Measurements from ENCODE around the gene BOLA2B. TPM values are rescaled to one million over a fixed set of nuclear protein-coding genes. Genes with fewer than 3 reads are reported as not detected.
A peak's percentile ranks its signal among the peaks of the same experiment; 100 is the strongest.

Gene BOLA2B
- total RNA-seq, 1 donor from 2014 or later, result 225 TPM

- Mint-ChIP-seq H3K36me3 (ENCODE audit: low read depth) (peaks cover 6% of the 10 kb centered on the region), H3K4me1 (ENCODE audit: low read depth) (peaks cover 7% of the 10 kb centered on the region), H3K4me3 (ENCODE audit: low read depth) (no peak overlapping the region), H3K9me3 (peaks cover 14% of the 10 kb centered on the region), H3K27me3 (ENCODE audit: low read depth) (no peaks in the 10 kb centered on the region), H3K27ac (no peak overlapping the region)
- no peak for DNase-seq (ENCODE audit: low spot score)
- intact Hi-C loops (cut with micrococcal nuclease), result no loop called here
Observed at GRCh38 chr16:30147843-30148510, 45.5 kb downstream of the BOLA2B start.

- Mint-ChIP-seq H3K27ac (no peak overlapping the region), H3K36me3 (ENCODE audit: low read depth) (peaks cover 6% of the 10 kb centered on the region), H3K4me1 (ENCODE audit: low read depth) (peaks cover 12% of the 10 kb centered on the region), H3K9me3 (peaks cover 14% of the 10 kb centered on the region), H3K27me3 (ENCODE audit: low read depth) (no peaks in the 10 kb centered on the region), H3K4me3 (ENCODE audit: low read depth) (no peak overlapping the region)
- no peak for DNase-seq (ENCODE audit: low spot score)
- intact Hi-C loops (cut with micrococcal nuclease), result no loop called here
Observed at GRCh38 chr16:30145657-30146056, 47.8 kb downstream of the BOLA2B start.

GRCh38 chr16:30144917-30145316 lies 48.5 kb downstream of the BOLA2B start:
- no peak overlapping the region for H3K4me3 Mint-ChIP-seq (ENCODE audit: low read depth)

GRCh38 chr16:30144017-30144416 lies 49.4 kb downstream of the BOLA2B start:
- Mint-ChIP-seq H3K4me1 (ENCODE audit: low read depth) (peaks cover 20% of the 10 kb centered on the region), H3K36me3 (ENCODE audit: low read depth) (no peaks in the 10 kb centered on the region), H3K4me3 (ENCODE audit: low read depth) (no peak overlapping the region), H3K27me3 (ENCODE audit: low read depth) (no peaks in the 10 kb centered on the region), H3K9me3 (peaks cover 7% of the 10 kb centered on the region), H3K27ac (no peak overlapping the region)
- intact Hi-C loops (cut with micrococcal nuclease), result no loop called here
- DNase-seq (ENCODE audit: low spot score), result no peak

More at GRCh38 chr16:30144917-30145316, 48.5 kb downstream of the BOLA2B start:
- no peak overlapping the region for H3K27ac Mint-ChIP-seq
- peaks cover 14% of the 10 kb centered on the region for H3K9me3 Mint-ChIP-seq
- no peak for DNase-seq (ENCODE audit: low spot score)
- H3K27me3 Mint-ChIP-seq (ENCODE audit: low read depth), result no peaks in the 10 kb centered on the region
- intact Hi-C loops (cut with micrococcal nuclease), result no loop called here
- peaks cover 6% of the 10 kb centered on the region for H3K36me3 Mint-ChIP-seq (ENCODE audit: low read depth)
- H3K4me1 Mint-ChIP-seq (ENCODE audit: low read depth), result peaks cover 14% of the 10 kb centered on the region

GRCh38 chr16:30143347-30143702 lies 50.1 kb downstream of the BOLA2B start:
- Mint-ChIP-seq H3K9me3 (no peaks in the 10 kb centered on the region), H3K4me1 (ENCODE audit: low read depth) (peaks cover 20% of the 10 kb centered on the region), H3K27ac (peak overlapping the region; percentile 29), H3K36me3 (ENCODE audit: low read depth) (no peaks in the 10 kb centered on the region), H3K27me3 (ENCODE audit: low read depth) (no peaks in the 10 kb centered on the region), H3K4me3 (ENCODE audit: low read depth) (no peak overlapping the region)
- intact Hi-C loops (cut with micrococcal nuclease), result no loop called here
- no peak for DNase-seq (ENCODE audit: low spot score)

Other genes with a start within 250 kb of the BOLA2B start
- gene TMEM219, start 231.6 kb downstream of the BOLA2B start, total RNA-seq, result 52.1 and 59.0 TPM in 2 replicates
- gene TAOK2, start 219.8 kb downstream of the BOLA2B start, total RNA-seq, result 36.0 and 36.5 TPM in 2 replicates
- 40.3 and 40.7 TPM in 2 replicates for gene HIRIP3, start 198.0 kb downstream of the BOLA2B start, total RNA-seq
- 112 and 119 TPM in 2 replicates for gene INO80E, start 197.4 kb downstream of the BOLA2B start, total RNA-seq
- gene DOC2A, start 182.6 kb downstream of the BOLA2B start, total RNA-seq, result 0.87 and 1.2 TPM in 2 replicates
- gene C16orf92, start 170.5 kb downstream of the BOLA2B start, total RNA-seq, result not detected in 2 replicates
- 2.3 and 2.6 TPM in 2 replicates for gene TLCD3B, start 162.4 kb downstream of the BOLA2B start, total RNA-seq
- gene ALDOA, start 127.9 kb downstream of the BOLA2B start, total RNA-seq, result 2,017 and 2,037 TPM in 2 replicates
- gene PPP4C, start 117.7 kb downstream of the BOLA2B start, total RNA-seq, result 143 and 144 TPM in 2 replicates
- 2.7 and 2.9 TPM in 2 replicates for gene TBX6, start 101.7 kb downstream of the BOLA2B start, total RNA-seq
- gene YPEL3, start 97.5 kb downstream of the BOLA2B start, total RNA-seq, result 14.0 and 14.2 TPM in 2 replicates
- gene GDPD3, start 80.1 kb downstream of the BOLA2B start, total RNA-seq, result 6.4 and 7.7 TPM in 2 replicates
- gene MAPK3, start 70.4 kb downstream of the BOLA2B start, total RNA-seq, result 61.9 and 63.9 TPM in 2 replicates
- gene CORO1A, start 10.1 kb downstream of the BOLA2B start, total RNA-seq, result 843 and 845 TPM in 2 replicates
- gene SLX1A, start 209 bp upstream of the BOLA2B start, total RNA-seq, result 58.4 and 65.3 TPM in 2 replicates
- gene SULT1A3, start 5.6 kb upstream of the BOLA2B start, total RNA-seq, result 13.6 and 19.1 TPM in 2 replicates
- gene NPIPB13, start 54.8 kb upstream of the BOLA2B start, total RNA-seq, result 14.9 and 16.8 TPM in 2 replicates
- 80.1 and 84.5 TPM in 2 replicates for gene CD2BP2, start 161.6 kb upstream of the BOLA2B start, total RNA-seq
- 63.4 and 64.4 TPM in 2 replicates for gene TBC1D10B, start 176.8 kb upstream of the BOLA2B start, total RNA-seq
- 3.4 and 4.3 TPM in 2 replicates for gene MYL11, start 181.1 kb upstream of the BOLA2B start, total RNA-seq
- 169 and 173 TPM in 2 replicates for gene SEPTIN1, start 188.9 kb upstream of the BOLA2B start, total RNA-seq
- 13.4 TPM in 2 replicates for gene ZNF48, start 201.8 kb upstream of the BOLA2B start, total RNA-seq
- gene ZNF771, start 213.9 kb upstream of the BOLA2B start, total RNA-seq, result 8.3 and 9.3 TPM in 2 replicates
- gene DCTPP1, start 236.4 kb upstream of the BOLA2B start, total RNA-seq, result 127 and 128 TPM in 2 replicates

All from activated T-helper 2 cell treated with anti-CD3 and anti-CD28 coated beads, Interferon-gamma antibody, Interleukin-2, Interleukin-4, amounts not matched to agents 10 μg/mL and 5 μg/mL and 100 μg/mL, durations not matched to agents 14 hours and 24 hours and 36 hours (primary cell).